ENCODE measurements around the gene WNK1. TPM values are rescaled to one million over a fixed set of nuclear protein-coding genes. Genes with fewer than 3 reads are reported as not detected.

The WNK1 gene
- polyA plus RNA-seq, 2 of the 4 experiments (the other 2 are of a cell fraction): 88.4 to 98.0 TPM

- ChIA-PET CTCF (interaction anchor here (0.5 to 6.3 kb wide), 15 partner anchors 10 to 364 kb away, joined by 3 to 292 read pairs (median 5); partner anchors contain the start of genes KDM5A and RAD52), POLR2A (interaction anchor here (0.9 to 6.2 kb wide), 5 partner anchors 106 to 196 kb away, joined by 3 to 77 read pairs (median 43); partner anchors contain the start of gene RAD52)
- peak in 1 of 2 experiments; percentile 66 for DNase-seq (ENCODE audit: low read depth in 1 of 2, low spot score in 1 of 2)
- Histone ChIP-seq H3K4me1 (peaks cover 27% of the 10 kb centered on the region), H3K4me3 (peak overlapping the region; percentile 93), H3K27ac (peak overlapping the region; percentile 94 to 97), H3K4me2 (peak overlapping the region; percentile 86), H3K9me3 (no peaks in the 10 kb centered on the region)
- no peak for FAIRE-seq
- peak; percentile 52 to 61 for ATAC-seq
- TF ChIP-seq, protein P1, sequence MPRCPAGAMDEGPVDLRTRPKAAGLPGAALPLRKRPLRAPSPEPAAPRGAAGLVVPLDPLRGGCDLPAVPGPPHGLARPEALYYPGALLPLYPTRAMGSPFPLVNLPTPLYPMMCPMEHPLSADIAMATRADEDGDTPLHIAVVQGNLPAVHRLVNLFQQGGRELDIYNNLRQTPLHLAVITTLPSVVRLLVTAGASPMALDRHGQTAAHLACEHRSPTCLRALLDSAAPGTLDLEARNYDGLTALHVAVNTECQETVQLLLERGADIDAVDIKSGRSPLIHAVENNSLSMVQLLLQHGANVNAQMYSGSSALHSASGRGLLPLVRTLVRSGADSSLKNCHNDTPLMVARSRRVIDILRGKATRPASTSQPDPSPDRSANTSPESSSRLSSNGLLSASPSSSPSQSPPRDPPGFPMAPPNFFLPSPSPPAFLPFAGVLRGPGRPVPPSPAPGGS (IDR thresholded peaks at IDR 0.05): peak; percentile 61; the same call in 2 of the 3 replicates
- peak in 1 of 2 experiments; percentile 80; a peak in 3 of 5 replicates for TF ChIP-seq JUN (IDR thresholded peaks at IDR 0.05)
- peak; percentile 27 for TF ChIP-seq MAX (IDR thresholded peaks at IDR 0.05)
- TF ChIP-seq POLR2A (IDR thresholded peaks at IDR 0.05; ENCODE audit: low read length): 0 out of 2 replicates have a peak, but pooled peaks have one; percentile 19
- peak; percentile 83 for TF ChIP-seq PHF8 (IDR thresholded peaks at IDR 0.05; ENCODE audit: borderline replicate concordance, low read depth)
- TF ChIP-seq EP300 (IDR thresholded peaks at IDR 0.05): no peak
- TF ChIP-seq KDM5A (IDR thresholded peaks at IDR 0.05): no peak
- TF ChIP-seq, protein P2, sequence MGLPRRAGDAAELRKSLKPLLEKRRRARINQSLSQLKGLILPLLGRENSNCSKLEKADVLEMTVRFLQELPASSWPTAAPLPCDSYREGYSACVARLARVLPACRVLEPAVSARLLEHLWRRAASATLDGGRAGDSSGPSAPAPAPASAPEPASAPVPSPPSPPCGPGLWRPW (IDR thresholded peaks at IDR 0.05): no peak
- WGBS (ENCODE audit: missing lambda C conversion rate): 3% methylated on average over 7 of the region's 115 CpGs
Observed at GRCh38 chr12:752695-753610, 574 bp downstream of the WNK1 start.

DNA sequence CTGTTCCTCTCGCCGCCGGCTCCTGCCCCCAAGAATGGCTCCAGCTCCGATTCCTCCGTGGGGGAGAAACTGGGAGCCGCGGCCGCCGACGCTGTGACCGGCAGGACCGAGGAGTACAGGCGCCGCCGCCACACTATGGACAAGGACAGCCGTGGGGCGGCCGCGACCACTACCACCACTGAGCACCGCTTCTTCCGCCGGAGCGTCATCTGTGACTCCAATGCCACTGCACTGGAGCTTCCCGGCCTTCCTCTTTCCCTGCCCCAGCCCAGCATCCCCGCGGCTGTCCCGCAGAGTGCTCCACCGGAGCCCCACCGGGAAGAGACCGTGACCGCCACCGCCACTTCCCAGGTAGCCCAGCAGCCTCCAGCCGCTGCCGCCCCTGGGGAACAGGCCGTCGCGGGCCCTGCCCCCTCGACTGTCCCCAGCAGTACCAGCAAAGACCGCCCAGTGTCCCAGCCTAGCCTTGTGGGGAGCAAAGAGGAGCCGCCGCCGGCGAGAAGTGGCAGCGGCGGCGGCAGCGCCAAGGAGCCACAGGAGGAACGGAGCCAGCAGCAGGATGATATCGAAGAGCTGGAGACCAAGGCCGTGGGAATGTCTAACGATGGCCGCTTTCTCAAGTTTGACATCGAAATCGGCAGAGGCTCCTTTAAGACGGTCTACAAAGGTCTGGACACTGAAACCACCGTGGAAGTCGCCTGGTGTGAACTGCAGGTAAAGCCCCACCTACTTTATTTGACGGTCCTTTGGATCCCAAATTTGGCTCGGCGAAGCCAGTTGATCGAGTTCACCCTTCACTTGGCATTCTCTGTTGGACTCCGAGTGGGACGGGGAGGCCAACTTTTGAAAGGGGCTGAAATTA, 1.5 kb downstream of the WNK1 start:
- peak overlapping the region; percentile 94 to 97 for H3K27ac ChIP-seq
- H3K9me3 ChIP-seq: no peaks in the 10 kb centered on the region
- POLR2A ChIA-PET: interaction anchor here (0.6 to 6.2 kb wide), 6 partner anchors 105 to 196 kb away, joined by 4 to 77 read pairs (median 32); partner anchors contain the start of gene RAD52
- peak overlapping the region; percentile 93 for H3K4me3 ChIP-seq
- H3K4me1 ChIP-seq: peaks cover 30% of the 10 kb centered on the region
- peak in 1 of 2 experiments; percentile 2; a peak in 3 of 6 replicates for ATAC-seq
- H3K4me2 ChIP-seq: peak overlapping the region; percentile 86
- FAIRE-seq: no peak
- TF ChIP-seq MAX (IDR thresholded peaks at IDR 0.05) (0 out of 2 replicates have a peak, but pooled peaks have one; percentile 8), JUNB (IDR thresholded peaks at IDR 0.05) (no peak), GATA3 (IDR thresholded peaks at IDR 0.05; ENCODE audit: borderline replicate concordance) (0 out of 2 replicates have a peak, but pooled peaks have one; percentile 9)
- peak in 1 of 2 experiments; percentile 54 for DNase-seq (ENCODE audit: low read depth in 1 of 2, low spot score in 1 of 2)
- 2% methylated on average over 49 of the region's 63 CpGs for WGBS (ENCODE audit: missing lambda C conversion rate)
- CTCF ChIA-PET: interaction anchor here (0.5 to 6.3 kb wide), 11 partner anchors 9 to 365 kb away, joined by 3 to 292 read pairs (median 4); partner anchors contain the start of gene KDM5A

GRCh38 chr12:754473-754820, 2.1 kb downstream of the WNK1 start:
- DNase-seq (ENCODE audit: low read depth in 1 of 2, low spot score in 1 of 2): peak in 1 of 2 experiments; percentile 41
- under 1% methylated on average over 5 of the region's 5 CpGs for WGBS (ENCODE audit: missing lambda C conversion rate)
- POLR2A ChIA-PET: interaction anchor here (1.1 to 6.2 kb wide), 3 partner anchors 179 to 195 kb away, joined by 4 to 77 read pairs (median 6); partner anchors contain the start of gene RAD52
- TF ChIP-seq RNF2 (IDR thresholded peaks at IDR 0.05; ENCODE audit: borderline replicate concordance, low read depth): no peak
- TF ChIP-seq, protein P3, sequence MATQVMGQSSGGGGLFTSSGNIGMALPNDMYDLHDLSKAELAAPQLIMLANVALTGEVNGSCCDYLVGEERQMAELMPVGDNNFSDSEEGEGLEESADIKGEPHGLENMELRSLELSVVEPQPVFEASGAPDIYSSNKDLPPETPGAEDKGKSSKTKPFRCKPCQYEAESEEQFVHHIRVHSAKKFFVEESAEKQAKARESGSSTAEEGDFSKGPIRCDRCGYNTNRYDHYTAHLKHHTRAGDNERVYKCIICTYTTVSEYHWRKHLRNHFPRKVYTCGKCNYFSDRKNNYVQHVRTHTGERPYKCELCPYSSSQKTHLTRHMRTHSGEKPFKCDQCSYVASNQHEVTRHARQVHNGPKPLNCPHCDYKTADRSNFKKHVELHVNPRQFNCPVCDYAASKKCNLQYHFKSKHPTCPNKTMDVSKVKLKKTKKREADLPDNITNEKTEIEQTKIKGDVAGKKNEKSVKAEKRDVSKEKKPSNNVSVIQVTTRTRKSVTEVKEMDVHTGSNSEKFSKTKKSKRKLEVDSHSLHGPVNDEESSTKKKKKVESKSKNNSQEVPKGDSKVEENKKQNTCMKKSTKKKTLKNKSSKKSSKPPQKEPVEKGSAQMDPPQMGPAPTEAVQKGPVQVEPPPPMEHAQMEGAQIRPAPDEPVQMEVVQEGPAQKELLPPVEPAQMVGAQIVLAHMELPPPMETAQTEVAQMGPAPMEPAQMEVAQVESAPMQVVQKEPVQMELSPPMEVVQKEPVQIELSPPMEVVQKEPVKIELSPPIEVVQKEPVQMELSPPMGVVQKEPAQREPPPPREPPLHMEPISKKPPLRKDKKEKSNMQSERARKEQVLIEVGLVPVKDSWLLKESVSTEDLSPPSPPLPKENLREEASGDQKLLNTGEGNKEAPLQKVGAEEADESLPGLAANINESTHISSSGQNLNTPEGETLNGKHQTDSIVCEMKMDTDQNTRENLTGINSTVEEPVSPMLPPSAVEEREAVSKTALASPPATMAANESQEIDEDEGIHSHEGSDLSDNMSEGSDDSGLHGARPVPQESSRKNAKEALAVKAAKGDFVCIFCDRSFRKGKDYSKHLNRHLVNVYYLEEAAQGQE (IDR thresholded peaks at IDR 0.05): no peak
- TF ChIP-seq KDM5A (IDR thresholded peaks at IDR 0.05): no peak
- TF ChIP-seq, protein P2 (IDR thresholded peaks at IDR 0.05): no peak
- no peak for TF ChIP-seq TFCP2L1 (CRISPR knock-in tag; IDR thresholded peaks at IDR 0.05)
- TF ChIP-seq, protein P4, sequence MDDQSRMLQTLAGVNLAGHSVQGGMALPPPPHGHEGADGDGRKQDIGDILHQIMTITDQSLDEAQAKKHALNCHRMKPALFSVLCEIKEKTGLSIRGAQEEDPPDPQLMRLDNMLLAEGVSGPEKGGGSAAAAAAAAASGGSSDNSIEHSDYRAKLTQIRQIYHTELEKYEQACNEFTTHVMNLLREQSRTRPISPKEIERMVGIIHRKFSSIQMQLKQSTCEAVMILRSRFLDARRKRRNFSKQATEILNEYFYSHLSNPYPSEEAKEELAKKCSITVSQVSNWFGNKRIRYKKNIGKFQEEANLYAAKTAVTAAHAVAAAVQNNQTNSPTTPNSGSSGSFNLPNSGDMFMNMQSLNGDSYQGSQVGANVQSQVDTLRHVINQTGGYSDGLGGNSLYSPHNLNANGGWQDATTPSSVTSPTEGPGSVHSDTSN (IDR thresholded peaks at IDR 0.05): no peak
- no peak for TF ChIP-seq POLR2A (IDR thresholded peaks at IDR 0.05; ENCODE audit: low read length)
- TF ChIP-seq CHD2 (IDR thresholded peaks at IDR 0.05; ENCODE audit: low read length, partially characterized antibody): no peak
- TF ChIP-seq, protein P1 (IDR thresholded peaks at IDR 0.05): no peak
- TF ChIP-seq POLR2AphosphoS2 (conservative IDR thresholded peaks at IDR 0.05; ENCODE audit: low read length): no peak
- TF ChIP-seq, protein P5, sequence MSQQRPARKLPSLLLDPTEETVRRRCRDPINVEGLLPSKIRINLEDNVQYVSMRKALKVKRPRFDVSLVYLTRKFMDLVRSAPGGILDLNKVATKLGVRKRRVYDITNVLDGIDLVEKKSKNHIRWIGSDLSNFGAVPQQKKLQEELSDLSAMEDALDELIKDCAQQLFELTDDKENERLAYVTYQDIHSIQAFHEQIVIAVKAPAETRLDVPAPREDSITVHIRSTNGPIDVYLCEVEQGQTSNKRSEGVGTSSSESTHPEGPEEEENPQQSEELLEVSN (IDR thresholded peaks at IDR 0.05; ENCODE audit: borderline replicate concordance, low read depth): no peak

More at GRCh38 chr12:754473-754820, 2.1 kb downstream of the WNK1 start:
- H3K4me3 ChIP-seq: peak overlapping the region; percentile 93
- no peak for ATAC-seq
- CTCF ChIA-PET: interaction anchor here (1.0 to 6.3 kb wide), 10 partner anchors 12 to 179 kb away, joined by 3 to 292 read pairs (median 5); no protein-coding TSS in a partner anchor
- FAIRE-seq: no peak
- no peaks in the 10 kb centered on the region for H3K9me3 ChIP-seq
- H3K4me1 ChIP-seq: peaks cover 33% of the 10 kb centered on the region
- peak overlapping the region; percentile 86 for H3K4me2 ChIP-seq
- peak overlapping the region; percentile 94 to 97; a peak in 5 of 6 replicates for H3K27ac ChIP-seq

Data from A549 (cell line).